ENCODE data around the gene C22orf39.

Gene C22orf39

DNA sequence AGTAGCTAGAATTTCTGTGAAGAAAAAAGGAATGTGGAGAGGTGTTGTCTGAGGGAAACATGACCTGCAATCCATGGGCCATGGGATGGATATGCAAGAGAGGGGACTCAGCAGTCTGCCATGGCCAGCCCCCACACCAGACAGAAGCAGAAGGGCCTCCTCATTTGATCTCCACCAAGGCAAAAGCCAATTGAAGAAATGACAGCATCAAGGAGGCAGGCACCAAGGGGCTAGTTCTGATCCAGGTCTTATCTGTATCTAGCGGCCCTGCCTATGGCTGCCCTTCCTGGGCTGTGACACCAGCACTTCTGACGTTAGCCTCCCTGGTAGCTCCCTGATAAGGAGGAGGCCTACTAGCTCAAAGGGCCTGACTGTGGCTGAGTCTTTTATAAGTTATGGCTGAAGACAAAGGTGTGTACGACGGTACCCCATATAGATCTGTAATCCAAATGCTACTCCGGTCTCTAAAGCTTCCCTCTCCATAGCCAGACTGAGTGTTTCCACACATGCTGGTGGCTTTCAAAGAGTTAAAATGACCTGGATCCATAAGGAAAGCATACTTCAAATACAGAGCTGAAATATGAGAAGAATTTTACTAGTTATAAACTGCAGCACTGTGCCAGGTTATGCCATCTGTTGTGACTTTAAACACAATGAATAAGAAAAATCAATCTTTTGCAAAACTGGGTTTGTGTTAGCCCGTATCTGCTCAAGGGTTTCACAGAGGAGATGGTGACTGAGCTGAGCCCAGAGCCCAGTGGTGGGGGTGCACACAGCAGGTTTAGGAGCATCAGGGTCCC, 50.4 kb downstream of the C22orf39 start:
- no peak for DNase-seq

DNA sequence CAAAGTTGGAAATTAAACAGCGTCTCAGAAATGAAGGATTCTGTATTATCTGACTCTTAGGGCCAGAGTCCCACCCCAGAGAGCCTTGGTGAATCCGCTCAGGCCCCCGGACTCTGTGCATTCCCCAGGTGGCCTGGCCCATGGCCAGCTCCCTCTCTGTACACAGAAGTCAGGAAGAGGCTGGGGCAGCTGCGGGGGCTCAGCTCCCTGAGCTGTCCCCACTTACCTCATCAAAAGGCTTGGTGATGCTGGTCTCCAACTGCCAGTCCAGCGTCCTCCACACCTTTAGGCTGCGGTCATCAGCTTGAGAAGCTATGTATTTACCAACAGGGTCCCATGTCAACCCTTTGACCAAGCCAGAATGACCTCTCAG, 51.0 kb downstream of the C22orf39 start:
- no peak for DNase-seq

DNA sequence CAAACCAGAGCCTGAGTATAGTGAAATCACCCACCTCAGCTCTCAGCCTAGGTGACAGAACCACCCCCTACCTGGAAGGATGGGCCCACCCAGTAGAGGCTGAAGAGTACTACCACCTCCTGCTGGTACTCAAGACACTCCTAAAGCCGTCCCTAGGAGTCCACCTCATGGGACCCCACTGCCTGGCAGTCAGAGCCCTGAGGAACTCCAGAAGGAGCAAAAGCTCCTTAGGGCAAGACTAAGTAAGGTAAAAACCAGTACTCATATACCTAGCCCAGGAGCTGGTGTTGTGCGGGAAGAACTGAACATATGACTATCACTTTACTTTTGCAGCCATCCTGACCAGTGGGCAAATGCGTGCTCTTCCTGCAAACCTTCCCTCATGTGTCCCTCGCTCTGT, 52.2 kb downstream of the C22orf39 start:
- DNase-seq = no peak

DNA sequence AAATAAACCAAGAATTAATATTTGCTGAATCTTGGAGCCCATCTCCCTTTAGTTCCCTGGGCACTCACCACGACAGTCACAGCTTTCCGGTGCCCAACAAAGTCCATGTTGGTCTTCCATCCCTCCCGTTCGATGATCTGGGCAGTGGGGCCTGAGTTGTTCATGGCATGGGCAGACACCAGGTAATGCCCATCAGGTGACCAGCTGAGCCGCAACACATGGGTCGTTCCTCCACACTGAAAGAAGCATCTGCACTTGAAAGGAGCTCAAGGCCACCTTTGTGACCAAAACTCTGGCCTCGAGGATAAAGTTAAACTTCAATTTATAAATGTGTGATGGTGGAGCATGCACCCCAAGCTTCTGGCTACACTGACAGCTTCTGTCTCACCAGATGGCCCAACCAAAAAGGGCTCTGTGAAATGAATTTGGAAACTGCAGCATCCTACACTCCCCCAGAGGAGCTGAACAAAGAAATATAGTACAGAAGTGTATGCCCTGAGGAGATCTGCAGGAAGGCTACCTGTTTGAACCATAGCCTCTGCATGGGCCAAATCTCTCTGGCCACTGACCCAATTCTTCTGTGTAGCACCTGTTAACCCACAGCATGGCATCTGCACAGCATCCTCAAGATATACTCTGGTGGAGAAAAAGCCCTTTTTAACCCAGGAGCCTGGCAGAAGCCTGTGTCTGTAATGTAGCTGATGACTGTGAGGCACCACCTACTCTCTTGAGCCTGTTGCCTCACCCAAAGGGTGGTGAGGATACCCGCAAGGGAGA, 53.0 kb downstream of the C22orf39 start:
- DNase-seq = no peak

DNA sequence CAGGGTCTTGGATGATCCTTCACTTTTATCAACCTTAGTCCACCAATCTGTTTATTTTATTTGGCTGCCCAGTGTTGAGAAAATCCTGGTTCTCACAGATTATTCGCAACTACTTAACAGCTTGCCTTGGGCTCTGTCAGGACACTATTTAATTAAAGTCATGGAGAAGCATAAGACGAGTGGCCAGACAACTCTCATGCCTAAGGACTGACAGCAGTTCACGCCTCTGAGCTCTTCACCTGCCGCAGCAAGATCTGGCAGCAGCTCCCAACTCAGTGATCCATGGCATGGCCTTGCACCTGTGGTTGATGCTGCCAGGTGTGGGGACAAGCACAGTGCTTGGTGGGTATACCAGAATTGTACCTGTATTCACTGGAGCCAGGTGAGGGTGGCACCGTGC, 53.8 kb downstream of the C22orf39 start:
- no peak for DNase-seq
